HepG2 (cell line): ENCODE measurements around the gene SOX13. TPM values are rescaled to one million over a fixed set of nuclear protein-coding genes. Genes with fewer than 3 reads are reported as not detected.

ENCODE experiments used
- AKAP8 ChIP-seq: sonication (generic); formaldehyde crosslinking; IDR thresholded peaks from 2 replicates; pipeline ENCODE4 v1.5.1; 2020; ENCODE audit warnings: mild to moderate bottlenecking, missing genetic modification reagents
- ERF ChIP-seq: IDR thresholded peaks from 2 replicates; pipeline ENCODE4 v1.6.1; 2018; ENCODE audit warnings: missing biosample characterization, missing genetic modification reagents
- HNF1A ChIP-seq, 2 experiments: sonication (generic) in 1 of 2; formaldehyde crosslinking in 1 of 2; IDR thresholded peaks; 2 replicates each; pipeline versions ENCODE4 v1.4.0 to v1.6.1; 2016 to 2020; ENCODE audit warnings: borderline replicate concordance in 1 of 2, low read depth in 1 of 2, mild to moderate bottlenecking in 1 of 2, missing genetic modification reagents in 1 of 2
- MTF1 ChIP-seq: sonication (generic); formaldehyde crosslinking; IDR thresholded peaks from 2 replicates; pipeline ENCODE4 v1.5.0; 2020; ENCODE audit warnings: missing genetic modification reagents
- MYC ChIP-seq: sonication (generic); formaldehyde crosslinking; IDR thresholded peaks from 2 replicates; pipeline ENCODE4 v1.9.0; 2021; ENCODE audit warnings: missing genetic modification reagents, borderline replicate concordance
- NR2F6 ChIP-seq, 2 experiments: IDR thresholded peaks; 2 replicates each; pipeline ENCODE4 v1.6.1; 2016; ENCODE audit warnings: antibody characterized with exemption in 1 of 2, mild to moderate bottlenecking in 1 of 2
- PAX8 ChIP-seq: sonication (generic); formaldehyde crosslinking; IDR thresholded peaks from 2 replicates; pipeline ENCODE4 v1.8.0; 2022; ENCODE audit warnings: mild to moderate bottlenecking, missing genetic modification reagents, borderline replicate concordance
- PHF21A ChIP-seq: sonication (generic); formaldehyde crosslinking; IDR thresholded peaks from 2 replicates; pipeline ENCODE4 v1.5.0; 2020; ENCODE audit warnings: mild to moderate bottlenecking, missing genetic modification reagents
- RXRA ChIP-seq: sonication (generic); formaldehyde crosslinking; IDR thresholded peaks from 2 replicates; pipeline ENCODE4 v1.5.1; 2020; ENCODE audit warnings: missing genetic modification reagents
- SP5 ChIP-seq: IDR thresholded peaks from 2 replicates; pipeline ENCODE4 v1.6.1; 2016; ENCODE audit warnings: low read depth, borderline replicate concordance
- TFAP4 ChIP-seq: sonication (generic); IDR thresholded peaks from 2 replicates; pipeline ENCODE4 v1.6.1; 2016; ENCODE audit warnings: low read depth, borderline replicate concordance
- THAP11 ChIP-seq: IDR thresholded peaks from 2 replicates; pipeline ENCODE4 v1.6.1; 2016; ENCODE audit warnings: missing biosample characterization, missing genetic modification reagents
- ZBTB37 ChIP-seq: sonication (generic); formaldehyde crosslinking; IDR thresholded peaks from 2 replicates; pipeline ENCODE4 v1.4.0; 2020; ENCODE audit warnings: mild to moderate bottlenecking, missing genetic modification reagents
- ZFX ChIP-seq: sonication (generic); formaldehyde crosslinking; IDR thresholded peaks from 2 replicates; pipeline ENCODE4 v1.4.0; 2020; ENCODE audit warnings: mild to moderate bottlenecking, low read depth, missing genetic modification reagents, moderate library complexity
- ZKSCAN8 ChIP-seq: IDR thresholded peaks from 2 replicates; pipeline ENCODE4 v1.6.1; 2016; ENCODE audit warnings: borderline replicate concordance, missing genetic modification reagents, missing compliant biosample characterization
- ZNF292 ChIP-seq: sonication (generic); formaldehyde crosslinking; IDR thresholded peaks from 2 replicates; pipeline ENCODE4 v1.8.1; 2022; ENCODE audit warnings: mild to moderate bottlenecking, low read depth, missing genetic modification reagents, borderline replicate concordance
- ZNF317 ChIP-seq: sonication (generic); formaldehyde crosslinking; IDR thresholded peaks from 2 replicates; pipeline ENCODE4 v1.5.0; 2020; ENCODE audit warnings: mild to moderate bottlenecking, missing genetic modification reagents
- ZSCAN9 ChIP-seq: IDR thresholded peaks from 2 replicates; pipeline ENCODE4 v1.6.1; 2016; ENCODE audit warnings: borderline replicate concordance
- polyA plus RNA-seq, 8 experiments: library from polyadenylated mRNA; depleted of rRNA in 3 of 8; stranded (reverse) in 7 of 8; unstranded in 1 of 8; fragments of >200 nt; fragmentation: Illumina TruSeq in 4 of 8; extraction: Trizol in 4 of 8; gene quantifications; 2 replicates each; pipeline versions ENCODE4 v1.2.1 to v1.2.3, GENCODE V29; 2011 to 2016; ENCODE audit warnings: low read depth in 4 of 8, missing spikeins in 1 of 8, mixed read lengths in 1 of 8; ENCODE audit not compliant: insufficient read depth in 1 of 8
- total RNA-seq, 5 experiments: library from RNA; depleted of rRNA; stranded (reverse); fragments of >200 nt; fragmentation: Illumina TruSeq; extraction: Trizol; gene quantifications; 2 replicates each; pipeline ENCODE4 v1.2.3, GENCODE V29; 2016; ENCODE audit warnings: low read depth in 1 of 5
- TF ChIP-seq, protein P1 (sequence below): sonication (generic); formaldehyde crosslinking; IDR thresholded peaks from 2 replicates; pipeline ENCODE4; 2020; ENCODE audit warnings: missing genetic modification reagents, mild to moderate bottlenecking, borderline replicate concordance

SOX13 gene
- total and polyA plus RNA-seq, 2 of the 13 experiments (the other 11 are each of a cell fraction or from before 2014, with no cell fraction given), result 13.3 to 15.8 TPM

DNA sequence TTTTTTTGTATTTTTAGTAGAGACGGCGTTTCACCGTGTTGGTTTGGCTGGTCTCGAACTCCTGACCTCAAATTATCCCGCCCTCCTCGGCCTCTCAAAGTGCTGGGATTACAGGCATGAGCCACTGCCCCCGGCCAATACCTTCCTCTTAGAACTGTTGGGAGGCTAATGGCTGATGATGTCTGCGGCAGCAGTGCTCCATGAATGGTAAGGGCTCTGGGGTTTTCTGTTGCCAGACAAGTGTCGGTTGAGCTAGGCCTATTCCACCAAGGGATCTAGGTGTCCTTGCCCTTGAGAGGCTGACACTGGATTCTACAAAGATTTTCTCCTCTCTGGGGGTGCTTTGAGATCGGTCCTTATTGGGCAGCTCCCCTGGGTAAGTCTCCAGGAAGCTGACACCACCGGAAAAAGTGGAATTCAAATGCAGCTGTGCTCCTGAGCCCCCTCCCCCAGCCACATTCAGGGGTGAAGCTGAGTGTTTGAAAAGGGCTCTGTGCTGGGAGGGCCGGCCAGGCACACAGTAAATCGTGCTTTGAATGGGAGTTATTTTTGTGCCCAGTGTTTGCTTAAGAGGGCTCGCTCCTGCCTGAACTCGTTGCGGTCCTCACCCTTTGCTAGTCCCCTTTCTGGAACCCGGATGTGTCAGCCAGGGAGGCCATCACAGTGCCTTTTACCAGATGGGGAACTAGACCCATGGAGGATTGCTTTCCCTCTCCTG is 5.2 kb downstream of the SOX13 start (continued):
- TF ChIP-seq MTF1, result no peak
- TF ChIP-seq MYC (CRISPR knock-in tag), result peak; percentile 10; the same call in 1 of the 2 replicates
- peak; percentile 19; the same call in 1 of the 2 replicates for TF ChIP-seq NR2F6 (IDR thresholded peaks at IDR 0.05)
- peak; percentile 51; the same call in 1 of the 2 replicates for TF ChIP-seq NR2F6 (CRISPR knock-in tag; IDR thresholded peaks at IDR 0.05)
- TF ChIP-seq ZKSCAN8, result no peak
- peak; percentile 55; the same call in 1 of the 2 replicates for TF ChIP-seq TFAP4
- peak; percentile 52 for TF ChIP-seq ZFX
- TF ChIP-seq PHF21A (CRISPR knock-in tag), result peak; percentile 91
- 0 out of 2 replicates have a peak, but pooled peaks have one; percentile 26 for TF ChIP-seq ERF (CRISPR knock-in tag)
- peak; percentile 83; the same call in 1 of the 2 replicates for TF ChIP-seq ZNF292
- TF ChIP-seq ZNF317 (CRISPR knock-in tag), result 0 out of 2 replicates have a peak, but pooled peaks have one; percentile 30
- TF ChIP-seq RXRA (CRISPR knock-in tag), result peak; percentile 39; the same call in 1 of the 2 replicates
- TF ChIP-seq THAP11, result peak; percentile 43
- peak; percentile 37; the same call in 1 of the 2 replicates for TF ChIP-seq ZSCAN9 (CRISPR knock-in tag)
- TF ChIP-seq SP5 (CRISPR knock-in tag), result peak; percentile 21; the same call in 1 of the 2 replicates
- TF ChIP-seq, protein P1, sequence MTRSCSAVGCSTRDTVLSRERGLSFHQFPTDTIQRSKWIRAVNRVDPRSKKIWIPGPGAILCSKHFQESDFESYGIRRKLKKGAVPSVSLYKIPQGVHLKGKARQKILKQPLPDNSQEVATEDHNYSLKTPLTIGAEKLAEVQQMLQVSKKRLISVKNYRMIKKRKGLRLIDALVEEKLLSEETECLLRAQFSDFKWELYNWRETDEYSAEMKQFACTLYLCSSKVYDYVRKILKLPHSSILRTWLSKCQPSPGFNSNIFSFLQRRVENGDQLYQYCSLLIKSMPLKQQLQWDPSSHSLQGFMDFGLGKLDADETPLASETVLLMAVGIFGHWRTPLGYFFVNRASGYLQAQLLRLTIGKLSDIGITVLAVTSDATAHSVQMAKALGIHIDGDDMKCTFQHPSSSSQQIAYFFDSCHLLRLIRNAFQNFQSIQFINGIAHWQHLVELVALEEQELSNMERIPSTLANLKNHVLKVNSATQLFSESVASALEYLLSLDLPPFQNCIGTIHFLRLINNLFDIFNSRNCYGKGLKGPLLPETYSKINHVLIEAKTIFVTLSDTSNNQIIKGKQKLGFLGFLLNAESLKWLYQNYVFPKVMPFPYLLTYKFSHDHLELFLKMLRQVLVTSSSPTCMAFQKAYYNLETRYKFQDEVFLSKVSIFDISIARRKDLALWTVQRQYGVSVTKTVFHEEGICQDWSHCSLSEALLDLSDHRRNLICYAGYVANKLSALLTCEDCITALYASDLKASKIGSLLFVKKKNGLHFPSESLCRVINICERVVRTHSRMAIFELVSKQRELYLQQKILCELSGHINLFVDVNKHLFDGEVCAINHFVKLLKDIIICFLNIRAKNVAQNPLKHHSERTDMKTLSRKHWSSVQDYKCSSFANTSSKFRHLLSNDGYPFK (CRISPR knock-in tag), result peak; percentile 47; the same call in 1 of the 2 replicates
- TF ChIP-seq PAX8 (CRISPR knock-in tag), result no peak
- TF ChIP-seq HNF1A (IDR thresholded peaks at IDR 0.05; ENCODE audit: low read depth), result peak; percentile 28; the same call in 1 of the 2 replicates
- peak; percentile 20; the same call in 1 of the 2 replicates for TF ChIP-seq HNF1A (CRISPR knock-in tag; IDR thresholded peaks at IDR 0.05; ENCODE audit: borderline replicate concordance)
- 0 out of 2 replicates have a peak, but pooled peaks have one; percentile 46 for TF ChIP-seq ZBTB37 (CRISPR knock-in tag)
- TF ChIP-seq AKAP8 (CRISPR knock-in tag), result 0 out of 2 replicates have a peak, but pooled peaks have one; percentile 26
